Measurements from ENCODE around the gene DPH6. TPM values are rescaled to one million over a fixed set of nuclear protein-coding genes. Genes with fewer than 3 reads are reported as not detected.
"Not testable (repeated sequence)": the region's sequence is repeated elsewhere in the genome, so short reads cannot be mapped to it uniquely, and the experiment has no call there.

DPH6 gene
- total RNA-seq, 1 donor: 9.1 TPM

DNA sequence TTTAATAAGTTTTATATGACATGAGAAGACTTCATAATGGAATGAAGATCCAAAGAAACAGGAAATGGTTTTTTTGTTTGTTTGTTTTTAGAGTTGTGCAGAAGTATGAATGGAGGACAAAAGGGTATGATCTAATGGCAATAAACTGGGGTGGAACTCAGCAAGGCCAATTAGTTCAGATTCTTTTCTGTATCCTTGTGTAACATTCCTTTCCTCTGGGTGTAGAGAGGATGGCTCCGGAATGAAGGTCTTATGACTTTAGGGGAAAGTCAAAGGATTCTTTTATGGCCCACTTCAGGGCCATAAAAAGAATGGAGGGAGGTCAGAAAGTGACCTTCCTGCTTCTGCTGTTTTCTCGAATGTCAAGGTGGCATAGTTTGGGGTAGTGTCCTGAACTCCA, 152.6 kb downstream of the DPH6 start:
- H3K4me1 ChIP-seq (ENCODE audit: insufficient read depth, low read length): no peaks in the 10 kb centered on the region
- H3K27me3 ChIP-seq (ENCODE audit: insufficient read depth, low read length): no peaks in the 10 kb centered on the region
- H3K4me3 ChIP-seq (ENCODE audit: low read length): no peak overlapping the region

DNA sequence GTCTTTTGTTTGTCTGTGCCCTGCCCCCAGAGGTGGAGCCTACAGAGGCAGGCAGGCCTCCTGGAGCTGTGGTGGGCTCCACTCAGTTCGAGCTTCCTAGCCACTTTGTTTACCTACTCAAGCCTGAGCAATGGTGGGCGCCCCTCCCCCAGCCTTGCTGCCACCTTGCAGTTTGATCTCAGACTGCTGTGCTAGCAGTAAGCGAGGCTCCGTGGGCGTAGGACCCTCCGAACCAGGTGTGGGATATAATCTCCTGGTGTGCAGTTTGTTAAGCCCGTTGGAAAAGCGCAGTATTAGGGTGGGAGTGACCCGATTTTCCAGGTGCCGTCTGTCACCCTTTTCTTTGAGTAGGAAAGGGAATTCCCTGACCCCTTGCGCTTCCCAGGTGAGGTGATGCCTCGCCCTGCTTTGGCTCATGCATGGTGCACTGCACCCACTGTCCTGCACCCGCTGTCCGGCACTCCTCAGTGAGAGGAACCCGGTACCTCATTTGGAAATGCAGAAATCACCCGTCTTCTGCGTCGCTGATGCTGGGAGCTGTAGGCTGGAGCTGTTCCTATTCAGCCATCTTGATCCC, 154.5 kb downstream of the DPH6 start:
- H3K27me3 ChIP-seq (ENCODE audit: insufficient read depth, low read length); H3K9me3 ChIP-seq (ENCODE audit: low read depth, low read length): not testable (repeated sequence)

More for the DNA sequence above, 152.6 kb downstream of the DPH6 start:
- no peaks in the 10 kb centered on the region for H3K9me3 ChIP-seq (ENCODE audit: low read depth, low read length)

DNA sequence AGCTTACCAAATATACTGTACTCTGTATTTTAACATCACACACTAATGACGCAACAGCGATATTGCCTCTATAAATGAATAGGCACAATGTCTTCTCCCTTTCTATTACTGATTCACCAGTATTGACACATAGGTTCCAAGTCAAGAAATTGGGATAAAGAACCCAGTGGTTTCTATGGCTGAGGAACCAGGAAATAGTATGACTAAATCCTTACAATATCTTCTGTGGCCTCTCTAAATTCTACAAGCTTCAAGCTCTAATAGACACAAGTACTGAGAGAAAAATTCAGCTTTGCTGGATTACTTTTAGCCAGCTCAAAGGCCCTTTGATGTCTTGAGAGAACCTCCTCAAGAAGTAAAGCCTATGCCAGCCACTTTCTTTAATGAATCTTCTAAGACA, 162.5 kb downstream of the DPH6 start:
- Histone ChIP-seq H3K27me3 (ENCODE audit: insufficient read depth, low read length) (no peaks in the 10 kb centered on the region), H3K9me3 (ENCODE audit: low read depth, low read length) (no peaks in the 10 kb centered on the region), H3K4me3 (ENCODE audit: low read length) (no peak overlapping the region), H3K4me1 (ENCODE audit: insufficient read depth, low read length) (no peaks in the 10 kb centered on the region)

More for the DNA sequence above, 154.5 kb downstream of the DPH6 start:
- not testable (repeated sequence) for H3K4me1 ChIP-seq (ENCODE audit: insufficient read depth, low read length); H3K4me3 ChIP-seq (ENCODE audit: low read length)

DNA sequence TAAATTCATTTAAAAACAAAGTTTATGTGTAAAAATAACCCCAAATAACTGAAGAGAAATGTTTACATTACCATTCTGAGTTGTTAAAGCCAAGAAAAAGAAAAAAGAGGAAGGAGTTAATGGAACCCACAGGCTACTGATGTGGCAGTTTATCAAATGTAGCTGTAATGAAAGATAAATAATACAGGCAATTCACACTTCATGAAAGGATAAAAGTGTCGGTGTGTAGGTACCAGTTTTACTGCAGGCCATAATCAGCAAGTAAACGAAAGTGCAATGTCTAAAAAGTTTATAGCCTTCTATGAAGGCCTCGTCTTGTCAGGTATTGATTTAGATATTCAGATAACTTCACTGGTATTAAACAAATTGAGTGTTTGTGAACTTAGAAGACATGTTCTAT, 164.6 kb downstream of the DPH6 start:
- Histone ChIP-seq H3K4me1 (ENCODE audit: insufficient read depth, low read length) (no peaks in the 10 kb centered on the region), H3K9me3 (ENCODE audit: low read depth, low read length) (no peaks in the 10 kb centered on the region), H3K4me3 (ENCODE audit: low read length) (no peak overlapping the region), H3K27me3 (ENCODE audit: insufficient read depth, low read length) (no peaks in the 10 kb centered on the region)

DNA sequence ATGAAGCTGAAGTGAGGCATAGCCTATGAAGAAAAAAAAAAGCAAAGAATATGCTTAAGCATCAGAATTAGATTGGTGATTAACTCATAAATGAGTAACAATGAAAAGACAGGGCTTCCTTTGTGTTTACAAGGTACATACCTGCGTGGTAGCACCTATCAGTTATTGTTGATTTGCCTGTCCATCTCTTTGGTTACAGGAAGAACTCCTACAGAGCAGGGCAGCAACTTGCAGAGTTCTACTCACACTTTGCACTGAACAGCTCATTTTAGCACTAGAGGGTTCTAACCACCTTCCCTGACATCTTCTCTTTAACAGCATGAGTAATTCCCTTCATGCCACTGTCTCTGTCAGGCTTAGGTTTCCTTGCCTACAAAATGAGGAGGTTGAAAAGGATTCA, 166.0 kb downstream of the DPH6 start:
- Histone ChIP-seq H3K4me3 (ENCODE audit: low read length) (no peak overlapping the region), H3K27me3 (ENCODE audit: insufficient read depth, low read length) (no peaks in the 10 kb centered on the region), H3K4me1 (ENCODE audit: insufficient read depth, low read length) (no peaks in the 10 kb centered on the region)

DNA sequence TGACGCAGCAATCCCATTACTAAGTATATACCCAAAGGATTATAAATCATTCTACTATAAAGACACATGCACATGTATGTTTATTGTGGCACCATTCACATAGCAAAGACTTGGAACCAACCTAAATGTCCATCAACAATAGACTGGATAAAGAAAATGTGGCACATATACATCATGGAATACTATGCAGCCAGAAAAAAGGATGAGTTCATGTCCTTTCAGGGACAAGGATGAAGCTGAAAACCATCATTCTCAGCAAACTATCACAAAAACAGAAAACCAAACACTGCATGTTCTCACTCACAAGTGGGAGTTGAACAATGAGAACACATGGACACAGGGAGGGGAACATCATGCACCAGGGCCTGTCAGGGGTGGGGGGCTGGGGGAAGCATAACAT, 167.5 kb downstream of the DPH6 start:
- not testable (repeated sequence) for H3K9me3 ChIP-seq (ENCODE audit: low read depth, low read length); H3K4me3 ChIP-seq (ENCODE audit: low read length); H3K27me3 ChIP-seq (ENCODE audit: insufficient read depth, low read length); H3K4me1 ChIP-seq (ENCODE audit: insufficient read depth, low read length)

More for the DNA sequence above, 166.0 kb downstream of the DPH6 start:
- no peaks in the 10 kb centered on the region for H3K9me3 ChIP-seq (ENCODE audit: low read depth, low read length)

DNA sequence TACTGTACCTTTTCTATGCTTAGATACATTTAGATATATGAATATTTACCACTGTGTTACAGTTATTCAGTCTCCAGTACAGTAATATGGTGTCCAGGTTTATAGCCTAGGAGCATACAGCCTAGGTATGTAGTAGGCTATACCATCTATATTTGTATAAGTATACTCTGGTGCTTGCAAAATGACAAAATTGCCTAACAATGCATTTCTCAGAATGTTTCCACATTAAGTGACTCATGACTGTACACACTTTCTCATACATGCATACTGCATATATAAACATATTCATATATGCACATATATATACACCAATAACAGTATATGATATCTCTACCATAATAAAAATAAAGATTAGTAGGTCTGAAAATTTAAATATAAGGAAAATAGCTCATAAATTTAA, 169.3 kb downstream of the DPH6 start:
- Histone ChIP-seq H3K4me1 (ENCODE audit: insufficient read depth, low read length) (no peaks in the 10 kb centered on the region), H3K9me3 (ENCODE audit: low read depth, low read length) (no peaks in the 10 kb centered on the region), H3K4me3 (ENCODE audit: low read length) (no peak overlapping the region), H3K27me3 (ENCODE audit: insufficient read depth, low read length) (no peaks in the 10 kb centered on the region)

DNA sequence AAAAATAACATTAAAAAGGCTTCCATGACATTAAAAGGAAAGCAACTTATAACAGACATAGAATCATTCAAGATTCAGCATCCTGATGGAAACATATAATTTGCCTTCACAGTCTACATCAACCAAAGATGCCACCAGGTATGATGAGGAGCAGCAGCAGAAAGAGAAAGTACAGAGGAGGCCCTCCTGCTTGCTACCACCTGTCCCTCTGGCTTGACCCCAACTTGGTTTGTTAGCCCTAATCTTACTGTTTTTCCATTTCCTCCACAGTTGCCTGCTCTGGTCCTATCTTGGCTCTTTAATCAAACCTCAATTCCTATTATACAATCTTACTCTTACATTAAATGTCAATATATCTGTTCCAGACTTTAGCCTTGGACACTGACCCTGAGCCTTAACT, 171.3 kb downstream of the DPH6 start:
- no peak overlapping the region for H3K4me3 ChIP-seq (ENCODE audit: low read length)
- H3K27me3 ChIP-seq (ENCODE audit: insufficient read depth, low read length): no peaks in the 10 kb centered on the region
- H3K9me3 ChIP-seq (ENCODE audit: low read depth, low read length): no peaks in the 10 kb centered on the region
- H3K4me1 ChIP-seq (ENCODE audit: insufficient read depth, low read length): no peaks in the 10 kb centered on the region

DNA sequence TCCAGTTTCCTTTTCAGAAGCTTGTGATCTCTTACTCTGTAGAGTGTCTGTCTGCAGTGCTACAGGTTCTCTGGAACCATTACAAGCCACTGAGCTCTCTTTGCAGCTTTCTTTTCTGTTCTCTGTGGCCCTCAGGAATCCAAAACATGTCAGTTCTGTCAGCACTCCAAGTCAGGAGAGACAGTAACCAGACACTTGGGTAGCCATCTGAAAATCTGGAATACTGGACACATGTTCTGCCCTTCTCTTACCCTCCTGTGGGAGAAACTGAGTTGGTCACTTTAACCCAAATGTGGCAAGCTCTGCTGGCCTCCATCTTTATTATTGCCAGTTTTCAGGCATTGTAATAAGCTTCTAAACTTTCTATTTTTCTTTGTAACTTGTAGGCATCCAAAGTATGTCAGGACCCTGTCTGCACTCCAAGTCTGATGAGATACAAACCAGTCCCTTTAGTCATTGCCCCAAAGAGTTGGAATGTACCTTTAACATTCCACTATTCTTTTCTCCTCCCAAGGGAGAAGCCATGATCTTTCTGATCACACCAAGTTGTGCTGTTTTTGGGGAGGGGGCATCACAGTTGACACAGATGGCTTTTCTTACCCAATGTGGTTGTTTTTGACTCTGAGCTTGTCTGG, 183.7 kb downstream of the DPH6 start:
- Histone ChIP-seq H3K4me3 (ENCODE audit: low read length) (no peak overlapping the region), H3K9me3 (ENCODE audit: low read depth, low read length) (peaks cover 22% of the 10 kb centered on the region), H3K4me1 (ENCODE audit: insufficient read depth, low read length) (no peaks in the 10 kb centered on the region), H3K27me3 (ENCODE audit: insufficient read depth, low read length) (no peaks in the 10 kb centered on the region)

DNA sequence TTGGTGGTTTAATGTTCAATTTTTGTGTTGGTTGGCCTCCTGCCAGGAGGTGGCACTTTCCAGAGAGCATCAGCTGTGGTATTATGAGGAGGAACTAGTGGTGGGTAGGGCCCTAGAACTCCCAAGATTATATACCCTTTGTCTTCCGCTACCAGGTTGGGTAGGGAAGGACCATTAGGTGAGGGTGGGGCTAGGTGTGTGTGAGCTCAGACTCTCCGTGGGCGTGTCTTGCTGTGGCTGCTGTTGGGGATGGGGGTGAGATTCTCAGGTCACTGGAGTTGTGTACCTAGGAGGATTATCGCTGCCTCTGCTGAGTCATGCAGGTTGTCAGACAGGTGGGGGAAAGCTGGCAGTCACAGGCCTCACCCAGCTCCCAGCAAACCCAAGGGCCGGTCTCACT, 187.1 kb downstream of the DPH6 start:
- no peak overlapping the region for H3K4me3 ChIP-seq (ENCODE audit: low read length)
- H3K9me3 ChIP-seq (ENCODE audit: low read depth, low read length): peaks cover 11% of the 10 kb centered on the region
- H3K27me3 ChIP-seq (ENCODE audit: insufficient read depth, low read length): no peaks in the 10 kb centered on the region
- H3K4me1 ChIP-seq (ENCODE audit: insufficient read depth, low read length): no peaks in the 10 kb centered on the region

DNA sequence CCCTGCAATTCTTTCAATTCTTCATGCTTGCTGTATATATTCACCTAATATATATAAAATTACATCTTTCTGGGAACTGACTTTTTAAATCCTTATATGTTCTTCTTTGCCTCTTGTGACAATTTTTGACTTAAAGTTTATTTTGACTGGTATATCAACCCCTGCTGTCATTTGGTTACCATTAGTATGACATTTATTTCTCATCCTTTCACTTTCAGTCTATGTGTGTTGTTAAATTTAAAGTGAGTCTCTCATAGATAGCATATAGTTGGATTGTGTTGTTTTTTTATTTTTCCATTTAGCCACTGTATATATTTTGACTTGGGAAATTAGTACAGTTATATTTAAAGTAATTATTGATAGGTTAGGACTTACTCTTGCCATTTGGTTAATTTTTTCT, 194.9 kb downstream of the DPH6 start:
- Histone ChIP-seq H3K4me3 (ENCODE audit: low read length) (no peak overlapping the region), H3K4me1 (ENCODE audit: insufficient read depth, low read length) (no peaks in the 10 kb centered on the region), H3K9me3 (ENCODE audit: low read depth, low read length) (peaks cover 18% of the 10 kb centered on the region), H3K27me3 (ENCODE audit: insufficient read depth, low read length) (no peaks in the 10 kb centered on the region)

DNA sequence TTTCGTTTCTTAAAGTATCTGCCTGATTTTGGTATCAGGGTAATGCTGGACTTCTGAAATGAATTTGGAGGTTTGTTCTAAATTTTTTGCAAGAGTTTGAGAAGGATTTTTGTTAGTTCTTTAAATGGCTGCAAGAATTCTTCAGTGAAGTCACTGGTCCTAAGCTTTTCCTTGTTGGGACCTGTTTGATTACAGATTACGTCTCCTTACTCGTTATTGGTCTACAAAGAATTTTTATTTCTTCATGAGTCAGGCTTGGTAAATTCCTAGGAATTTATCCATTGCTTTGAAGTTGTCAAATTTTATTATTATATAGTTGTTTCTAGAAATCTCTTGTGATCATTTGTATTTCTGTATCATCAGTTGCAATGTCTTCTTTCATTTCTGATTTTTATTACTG, 196.0 kb downstream of the DPH6 start:
- Histone ChIP-seq H3K4me1 (ENCODE audit: insufficient read depth, low read length) (no peaks in the 10 kb centered on the region), H3K9me3 (ENCODE audit: low read depth, low read length) (peaks cover 18% of the 10 kb centered on the region), H3K27me3 (ENCODE audit: insufficient read depth, low read length) (no peaks in the 10 kb centered on the region), H3K4me3 (ENCODE audit: low read length) (no peak overlapping the region)

DNA sequence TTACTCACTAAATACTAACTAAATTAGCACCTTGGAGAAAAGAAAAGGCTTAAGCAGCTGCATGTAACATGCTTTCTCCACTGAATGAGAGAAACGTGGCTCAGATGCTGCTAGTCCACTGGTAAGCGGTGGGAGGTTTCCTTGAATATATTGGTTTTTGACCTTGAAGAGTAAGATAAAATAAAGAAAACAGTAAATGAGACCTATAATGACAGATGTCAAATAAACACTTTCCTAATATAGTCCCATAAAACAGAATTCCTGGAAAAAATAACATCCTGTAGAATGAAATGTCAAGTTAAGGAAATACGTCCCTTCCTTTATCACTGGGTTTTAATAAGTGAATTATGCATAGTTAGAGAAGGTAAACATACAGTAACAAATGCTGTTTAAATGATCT, 215.0 kb downstream of the DPH6 start:
- Histone ChIP-seq H3K4me1 (ENCODE audit: insufficient read depth, low read length) (no peaks in the 10 kb centered on the region), H3K4me3 (ENCODE audit: low read length) (no peak overlapping the region), H3K27me3 (ENCODE audit: insufficient read depth, low read length) (no peaks in the 10 kb centered on the region), H3K9me3 (ENCODE audit: low read depth, low read length) (no peaks in the 10 kb centered on the region)

DNA sequence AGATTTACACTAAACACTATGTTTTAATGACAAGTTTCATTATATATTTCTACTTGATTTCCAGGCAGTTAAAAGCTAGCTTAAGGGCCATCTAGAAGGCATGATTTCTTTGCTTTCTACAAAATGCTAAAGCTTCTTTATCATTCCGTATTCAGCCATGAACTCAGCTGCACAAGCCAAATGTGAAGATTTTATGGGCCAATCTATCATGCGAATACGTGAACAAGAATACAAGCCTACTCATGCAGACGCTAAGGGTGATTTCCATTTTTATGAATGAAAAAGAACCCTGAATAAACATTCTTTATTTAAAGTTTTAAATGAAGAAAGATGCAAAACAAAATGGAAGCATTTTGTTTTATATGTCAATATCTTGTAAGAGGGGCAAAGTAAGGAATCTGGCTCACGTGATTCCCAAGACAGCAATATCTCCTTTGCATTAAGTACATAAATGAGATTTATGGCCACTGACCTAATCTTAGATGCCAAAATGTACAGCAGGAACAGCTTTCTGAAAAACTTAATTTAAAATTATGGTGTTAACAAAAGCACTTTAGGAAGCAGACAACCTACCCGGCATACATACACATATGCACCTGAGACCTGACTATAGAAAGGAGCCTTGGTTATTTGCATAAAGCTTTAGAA, 215.8 kb downstream of the DPH6 start:
- H3K27me3 ChIP-seq (ENCODE audit: insufficient read depth, low read length): no peaks in the 10 kb centered on the region
- no peaks in the 10 kb centered on the region for H3K4me1 ChIP-seq (ENCODE audit: insufficient read depth, low read length)
- no peaks in the 10 kb centered on the region for H3K9me3 ChIP-seq (ENCODE audit: low read depth, low read length)
- H3K4me3 ChIP-seq (ENCODE audit: low read length): no peak overlapping the region

DNA sequence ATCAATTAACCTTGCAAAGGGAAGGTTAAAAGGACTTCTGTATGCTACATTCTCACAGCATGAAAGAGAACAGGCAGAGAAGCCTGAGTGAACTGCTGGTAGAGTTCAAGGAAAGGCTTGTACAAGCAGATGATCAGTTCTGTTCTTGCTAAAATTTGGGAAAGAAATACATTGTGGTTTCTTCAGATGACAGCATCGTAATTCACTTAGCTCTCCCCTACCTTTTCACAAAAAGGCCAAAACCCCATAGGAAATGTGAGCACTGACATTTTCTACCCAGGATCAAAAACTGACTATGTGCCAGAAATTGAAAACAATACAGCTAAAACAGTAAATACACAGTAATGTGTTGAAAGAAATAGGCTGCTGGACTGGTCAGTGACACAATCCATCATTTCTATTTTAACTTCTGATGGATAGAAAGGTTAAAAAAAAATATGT, 216.4 kb downstream of the DPH6 start:
- Histone ChIP-seq H3K27me3 (ENCODE audit: insufficient read depth, low read length) (no peaks in the 10 kb centered on the region), H3K4me3 (ENCODE audit: low read length) (no peak overlapping the region), H3K9me3 (ENCODE audit: low read depth, low read length) (no peaks in the 10 kb centered on the region), H3K4me1 (ENCODE audit: insufficient read depth, low read length) (no peaks in the 10 kb centered on the region)

DNA sequence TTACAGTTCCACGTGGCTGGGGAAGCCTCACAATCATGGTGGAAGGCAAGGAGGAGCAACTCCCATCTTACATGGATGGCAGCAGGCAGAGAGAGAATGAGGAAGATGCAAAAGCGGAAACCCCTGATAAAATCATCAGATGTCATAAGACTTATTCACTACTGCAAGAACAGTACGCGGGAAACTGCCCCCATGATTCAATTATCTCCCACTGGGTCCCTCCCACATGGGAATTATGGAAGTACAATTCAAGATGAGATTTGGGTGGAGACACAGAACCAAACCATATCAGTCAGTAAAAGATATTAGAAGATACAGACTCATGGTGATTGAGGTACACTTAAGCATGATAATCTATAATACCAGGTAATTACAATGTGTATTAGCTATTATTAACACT, 217.1 kb downstream of the DPH6 start:
- not testable (repeated sequence) for H3K27me3 ChIP-seq (ENCODE audit: insufficient read depth, low read length); H3K4me3 ChIP-seq (ENCODE audit: low read length); H3K4me1 ChIP-seq (ENCODE audit: insufficient read depth, low read length); H3K9me3 ChIP-seq (ENCODE audit: low read depth, low read length)

All from mononuclear cell (primary cell).